ENCODE measurements around the gene MAP2K6. TPM values are rescaled to one million over a fixed set of nuclear protein-coding genes. Genes with fewer than 3 reads are reported as not detected.

The MAP2K6 gene
- polyA plus RNA-seq, 1 donor (not counting 4 experiments of a cell fraction or from before 2014, with no cell fraction given), result 0.39 TPM

DNA sequence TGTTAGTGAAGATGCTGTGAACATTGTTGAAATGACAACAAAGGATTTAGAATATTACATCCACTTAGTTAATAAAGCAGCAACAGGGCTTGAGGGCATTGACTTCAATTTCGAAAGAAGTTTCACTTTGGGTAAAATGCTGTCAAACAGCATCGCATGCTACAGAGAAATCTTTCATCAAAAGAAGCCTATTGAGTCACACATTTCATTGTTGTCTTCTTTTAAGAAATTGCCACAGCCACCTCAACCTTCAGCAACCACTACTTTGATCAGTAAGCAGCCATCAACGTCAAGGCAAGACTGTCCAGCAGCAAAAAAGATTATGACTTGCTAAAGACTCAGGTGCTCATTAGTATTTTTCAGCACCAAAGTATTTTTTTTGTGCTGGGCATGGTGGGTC is 13.2 kb upstream of the MAP2K6 start:
- dilution Hi-C loops (cut with MboI; ENCODE audit: extremely low pct_ligation_motif_present, low sequenced_read_pairs), result no loop called here
- no peaks in the 10 kb centered on the region for H3K9me3 ChIP-seq (ENCODE audit: control insufficient read depth, low read depth, low read length)
- no peaks in the 10 kb centered on the region for H3K4me1 ChIP-seq (ENCODE audit: control insufficient read depth, extremely low read depth, insufficient read depth, low read length)
- no peaks in the 10 kb centered on the region for H4K20me1 ChIP-seq (ENCODE audit: control insufficient read depth, extremely low read depth, insufficient read depth, low read length)
- no peaks in the 10 kb centered on the region for H3K36me3 ChIP-seq (ENCODE audit: control insufficient read depth in 2 of 2, extremely low read depth in 1 of 2, insufficient read depth in 2 of 2, low read length in 2 of 2)
- H3K4me2 ChIP-seq (ENCODE audit: control insufficient read depth, extremely low read depth, insufficient read depth, low read depth, low read length), result no peak overlapping the region
- no peak overlapping the region for H2AFZ ChIP-seq (ENCODE audit: control insufficient read depth, low read length)
- H3K9ac ChIP-seq (ENCODE audit: control insufficient read depth, extremely low read depth, insufficient read depth, low read length), result no peak overlapping the region
- H3K27me3 ChIP-seq (ENCODE audit: control insufficient read depth, extremely low read depth, insufficient read depth, low read length), result no peaks in the 10 kb centered on the region
- TF ChIP-seq CTCF (optimal IDR thresholded peaks at IDR 0.05 in 1 of 3, IDR thresholded peaks at IDR 0.05 in 1 of 3, conservative IDR thresholded peaks at IDR 0.05 in 1 of 3; ENCODE audit: extremely low read depth in 1 of 3, insufficient read depth in 2 of 3, low read length in 3 of 3) (no peak), EZH2 (IDR thresholded peaks at IDR 0.05; ENCODE audit: low read length) (no peak)
- no peak overlapping the region for H3K27ac ChIP-seq (ENCODE audit: control insufficient read depth, insufficient read depth, low read length)
- DNase-seq (ENCODE audit: low read depth, low spot score) (no peak), FAIRE-seq (no peak)
- no peaks in the 10 kb centered on the region for H3K79me2 ChIP-seq (ENCODE audit: control insufficient read depth, insufficient read depth, low read length)
- no peaks in the 10 kb centered on the region for H3K9me1 ChIP-seq (ENCODE audit: control insufficient read depth, extremely low read depth, insufficient read depth, low read length)
- H3K4me3 ChIP-seq (ENCODE audit: control insufficient read depth in 2 of 3, extremely low read depth in 1 of 3, insufficient read depth in 2 of 3, low read depth in 1 of 3, low read length in 3 of 3), result no peak overlapping the region

- dilution Hi-C loops (cut with MboI; ENCODE audit: extremely low pct_ligation_motif_present, low sequenced_read_pairs), result no loop called here
- Histone ChIP-seq H3K4me3 (ENCODE audit: control insufficient read depth in 2 of 3, extremely low read depth in 1 of 3, insufficient read depth in 2 of 3, low read depth in 1 of 3, low read length in 3 of 3) (no peak overlapping the region), H3K27me3 (ENCODE audit: control insufficient read depth, extremely low read depth, insufficient read depth, low read length) (no peaks in the 10 kb centered on the region), H3K4me1 (ENCODE audit: control insufficient read depth, extremely low read depth, insufficient read depth, low read length) (no peaks in the 10 kb centered on the region), H3K27ac (ENCODE audit: control insufficient read depth, insufficient read depth, low read length) (no peak overlapping the region), H2AFZ (ENCODE audit: control insufficient read depth, low read length) (no peak overlapping the region), H3K4me2 (ENCODE audit: control insufficient read depth, extremely low read depth, insufficient read depth, low read depth, low read length) (no peak overlapping the region), H3K9ac (ENCODE audit: control insufficient read depth, extremely low read depth, insufficient read depth, low read length) (no peak overlapping the region), H3K79me2 (ENCODE audit: control insufficient read depth, insufficient read depth, low read length) (no peaks in the 10 kb centered on the region), H3K9me1 (ENCODE audit: control insufficient read depth, extremely low read depth, insufficient read depth, low read length) (no peaks in the 10 kb centered on the region), H3K9me3 (ENCODE audit: control insufficient read depth, low read depth, low read length) (no peaks in the 10 kb centered on the region), H4K20me1 (ENCODE audit: control insufficient read depth, extremely low read depth, insufficient read depth, low read length) (no peaks in the 10 kb centered on the region), H3K36me3 (ENCODE audit: control insufficient read depth in 2 of 2, extremely low read depth in 1 of 2, insufficient read depth in 2 of 2, low read length in 2 of 2) (no peaks in the 10 kb centered on the region)
- FAIRE-seq, result no peak
- no peak for TF ChIP-seq CTCF (optimal IDR thresholded peaks at IDR 0.05 in 1 of 3, IDR thresholded peaks at IDR 0.05 in 1 of 3, conservative IDR thresholded peaks at IDR 0.05 in 1 of 3; ENCODE audit: extremely low read depth in 1 of 3, insufficient read depth in 2 of 3, low read length in 3 of 3)
- no peak for TF ChIP-seq EZH2 (IDR thresholded peaks at IDR 0.05; ENCODE audit: low read length)
- no peak for DNase-seq (ENCODE audit: low read depth, low spot score)
Observed at GRCh38 chr17:69402052-69402451, 12.4 kb upstream of the MAP2K6 start.

All from keratinocyte (primary cell).